Urinary bladder (tissue), 3 donors: ENCODE data around the gene SORL1-AS1.

Experiments used
- DNase-seq: peaks from one replicate; pipeline ENCODE4 v3.0.0-alpha.2; 2015; ENCODE audit errors: extremely low spot score
- H3K27ac ChIP-seq: one replicate; pipeline ENCODE4 v1.5.1; 2013; ENCODE audit warnings: low read depth, mild to moderate bottlenecking, moderate library complexity
- H3K36me3 ChIP-seq: one replicate; pipeline ENCODE4 v1.6.1; 2013; ENCODE audit warnings: mild to moderate bottlenecking, moderate library complexity; ENCODE audit not compliant: insufficient read depth
- H3K4me1 ChIP-seq: one replicate; pipeline ENCODE4 v1.6.1; 2013; ENCODE audit warnings: mild to moderate bottlenecking, moderate library complexity; ENCODE audit not compliant: insufficient read depth
- H3K4me3 ChIP-seq: one replicate; pipeline ENCODE4 v1.5.1; 2013; ENCODE audit warnings: low read depth, low read length
- WGBS: extraction: QIAGEN DNeasy Blood & Tissue Kit; methylation state at CpG from one replicate; pipeline ENCODE4 v1.1.7; 2013; 5-methylcytosine and 5-hydroxymethylcytosine counted together
- donor health status: healthy with polysubstance abuse.
- donor health status: healthy.

SORL1-AS1 gene

GRCh38 chr11:121452609-121453150 is at the start of gene SORL1-AS1:
SORL1-AS1 (minus strand) TSS chr11:121452967.
- whole genome bisulfite sequencing = 6% methylated on average over 21 of the region's 21 CpGs
- peak within 1 kb of the TSS; percentile 3 for H3K27ac ChIP-seq
- H3K4me3 ChIP-seq = peak within 1 kb of the TSS; percentile 65
- H3K4me1 ChIP-seq = no peaks in the 10 kb centered on the region
- no peaks in the 10 kb centered on the region for H3K36me3 ChIP-seq
- DNase-seq = no peak

DNA sequence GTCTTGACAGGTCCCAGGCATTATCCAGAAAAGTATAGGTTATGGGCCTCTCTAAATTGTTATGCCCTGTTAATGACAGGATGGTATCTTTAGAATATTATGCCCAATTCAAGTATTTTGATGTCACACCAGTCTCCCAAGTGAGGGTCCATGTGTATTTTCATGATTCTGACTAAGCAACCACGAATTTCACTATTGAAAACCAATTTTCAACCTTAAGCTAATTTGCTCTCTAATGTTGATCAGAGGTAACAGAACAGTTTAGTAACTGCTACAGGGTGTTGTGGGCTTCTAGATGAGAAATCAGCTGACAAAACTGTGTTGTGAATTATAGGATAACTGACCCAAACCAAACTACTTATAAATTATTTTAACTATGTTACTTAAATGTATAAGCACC is 48.0 kb upstream of the SORL1-AS1 start:
- DNase-seq = no peak
- 83% methylated on average over 1 of the region's 1 CpG for WGBS

GRCh38 chr11:121500275-121500674 is 47.5 kb upstream of the SORL1-AS1 start:
- no peak overlapping the region for H3K4me3 ChIP-seq
- DNase-seq = no peak
- 72% methylated on average over 2 of the region's 2 CpGs for WGBS
- H3K36me3 ChIP-seq = no peaks in the 10 kb centered on the region
- H3K27ac ChIP-seq = no peak overlapping the region
- H3K4me1 ChIP-seq = no peaks in the 10 kb centered on the region

More for the DNA sequence above, 48.0 kb upstream of the SORL1-AS1 start:
- Histone ChIP-seq H3K27ac (no peak overlapping the region), H3K36me3 (no peaks in the 10 kb centered on the region), H3K4me3 (no peak overlapping the region), H3K4me1 (no peaks in the 10 kb centered on the region)

DNA sequence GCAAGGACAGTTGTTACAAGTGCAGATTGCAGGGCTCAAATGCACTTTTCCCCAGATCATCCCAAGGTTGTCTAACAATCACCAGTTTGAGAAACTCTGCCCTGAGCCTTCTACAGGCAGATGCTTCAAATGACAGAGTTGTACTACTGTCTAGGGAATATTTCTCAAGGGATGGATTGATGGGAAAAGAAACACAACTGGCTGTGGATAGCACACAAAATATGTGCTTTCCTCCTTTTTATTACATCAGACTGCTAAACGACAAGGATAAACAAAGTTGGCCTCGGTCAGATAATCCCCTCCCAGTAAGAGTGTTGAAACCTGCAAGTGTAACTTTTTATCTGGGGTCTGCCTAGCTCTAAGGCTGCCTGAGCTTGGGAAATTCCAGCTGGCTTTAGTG is 46.6 kb upstream of the SORL1-AS1 start:
- DNase-seq = no peak
- H3K27ac ChIP-seq = no peak overlapping the region
- H3K4me1 ChIP-seq = peaks cover under 1% of the 10 kb centered on the region
- H3K36me3 ChIP-seq = no peaks in the 10 kb centered on the region
- no peak overlapping the region for H3K4me3 ChIP-seq
- 17% methylated on average over 2 of the region's 2 CpGs for WGBS

GRCh38 chr11:121497176-121497998 is 44.6 kb upstream of the SORL1-AS1 start:
- no peak for DNase-seq
- Histone ChIP-seq H3K27ac (no peak overlapping the region), H3K4me3 (no peak overlapping the region), H3K4me1 (peaks cover 2% of the 10 kb centered on the region), H3K36me3 (no peaks in the 10 kb centered on the region)
- WGBS = 79% methylated on average over 5 of the region's 5 CpGs

DNA sequence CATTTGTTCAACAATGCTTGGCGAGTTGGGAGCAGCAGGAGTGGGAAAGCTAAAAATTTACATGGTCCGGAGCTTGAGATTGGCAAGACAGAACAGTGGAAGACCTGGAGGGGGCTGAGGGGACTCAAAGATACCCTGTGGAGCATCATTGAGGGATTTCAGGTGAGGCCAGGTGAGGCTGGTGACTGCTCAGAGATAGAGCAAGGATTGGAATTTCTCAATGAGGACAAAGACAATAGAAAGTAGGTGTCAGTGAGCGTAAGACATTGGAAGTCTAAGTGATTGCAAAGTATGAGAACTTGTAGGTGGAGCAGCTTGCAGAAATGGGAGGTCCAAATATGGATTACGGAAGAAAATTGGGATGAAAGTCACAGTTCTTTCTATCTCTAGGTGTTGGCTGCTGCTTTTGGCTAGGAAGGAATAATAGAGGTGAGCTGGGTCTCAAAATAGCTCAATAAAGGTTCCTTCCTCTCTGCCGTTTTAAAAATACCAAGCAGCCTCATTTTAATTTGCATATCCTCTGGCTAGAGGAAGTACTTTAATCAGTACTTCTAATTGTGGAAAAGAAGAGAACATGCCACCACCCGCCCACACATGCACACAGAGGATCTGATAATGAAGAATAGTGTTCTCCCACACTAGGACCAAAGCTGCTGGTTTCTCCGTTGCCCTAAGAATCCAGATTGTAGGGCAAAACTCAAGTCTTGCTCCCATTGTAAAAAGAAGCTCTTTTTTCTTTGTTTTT is 41.8 kb upstream of the SORL1-AS1 start:
- H3K36me3 ChIP-seq = no peaks in the 10 kb centered on the region
- no peak for DNase-seq
- WGBS = 78% methylated on average over 7 of the region's 7 CpGs
- no peak overlapping the region for H3K4me3 ChIP-seq
- peaks cover 2% of the 10 kb centered on the region for H3K4me1 ChIP-seq
- no peak overlapping the region for H3K27ac ChIP-seq

DNA sequence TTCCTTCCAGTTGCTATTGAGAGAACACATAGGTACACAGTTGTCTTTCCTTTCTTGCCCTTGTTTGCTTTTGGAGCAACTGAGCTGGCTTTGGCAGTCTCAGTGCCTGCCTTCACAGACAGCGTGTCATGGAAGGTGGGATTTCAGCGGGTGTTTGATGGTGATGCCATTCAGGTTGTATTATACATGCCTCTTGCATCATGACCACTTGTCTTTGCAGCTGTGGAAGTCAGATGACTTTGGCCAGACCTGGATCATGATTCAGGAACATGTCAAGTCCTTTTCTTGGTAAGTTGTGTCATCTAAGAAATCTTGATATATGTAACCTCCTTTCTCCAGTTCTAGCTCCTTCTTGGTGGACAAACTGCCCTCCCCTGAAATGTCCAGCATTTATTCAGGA is 37.1 kb upstream of the SORL1-AS1 start:
- WGBS = 94% methylated on average over 2 of the region's 2 CpGs
- DNase-seq = no peak

GRCh38 chr11:121488641-121489040 is 35.9 kb upstream of the SORL1-AS1 start:
- H3K4me3 ChIP-seq = no peak overlapping the region
- no peak overlapping the region for H3K27ac ChIP-seq
- WGBS = 77% methylated on average over 6 of the region's 6 CpGs
- no peak for DNase-seq
- no peaks in the 10 kb centered on the region for H3K36me3 ChIP-seq
- no peaks in the 10 kb centered on the region for H3K4me1 ChIP-seq

More for the DNA sequence above, 37.1 kb upstream of the SORL1-AS1 start:
- peaks cover 2% of the 10 kb centered on the region for H3K4me1 ChIP-seq
- H3K4me3 ChIP-seq = no peak overlapping the region
- H3K27ac ChIP-seq = no peak overlapping the region
- H3K36me3 ChIP-seq = no peaks in the 10 kb centered on the region

DNA sequence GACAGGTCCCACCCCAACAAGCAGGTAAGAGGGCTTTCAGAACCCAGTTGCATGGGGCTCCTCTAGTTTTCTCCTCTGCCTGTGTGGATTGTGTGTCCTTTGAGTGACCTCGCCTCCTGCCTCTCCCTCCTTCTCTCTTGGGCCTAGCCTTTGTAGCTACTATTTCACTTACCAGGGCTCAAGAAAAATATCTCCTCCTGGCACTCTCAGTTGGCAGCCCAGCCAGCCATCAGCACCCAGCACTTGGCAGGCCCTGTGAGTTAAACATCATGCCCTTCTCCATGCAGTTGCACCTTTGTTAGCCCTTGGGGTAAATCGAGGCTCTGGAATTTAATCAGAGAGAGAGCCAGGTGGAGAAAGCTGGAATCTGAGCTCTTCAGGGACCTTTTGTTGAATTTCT is 35.4 kb upstream of the SORL1-AS1 start:
- no peaks in the 10 kb centered on the region for H3K36me3 ChIP-seq
- DNase-seq = no peak
- H3K27ac ChIP-seq = no peak overlapping the region
- no peaks in the 10 kb centered on the region for H3K4me1 ChIP-seq
- 85% methylated on average over 2 of the region's 2 CpGs for WGBS
- no peak overlapping the region for H3K4me3 ChIP-seq

DNA sequence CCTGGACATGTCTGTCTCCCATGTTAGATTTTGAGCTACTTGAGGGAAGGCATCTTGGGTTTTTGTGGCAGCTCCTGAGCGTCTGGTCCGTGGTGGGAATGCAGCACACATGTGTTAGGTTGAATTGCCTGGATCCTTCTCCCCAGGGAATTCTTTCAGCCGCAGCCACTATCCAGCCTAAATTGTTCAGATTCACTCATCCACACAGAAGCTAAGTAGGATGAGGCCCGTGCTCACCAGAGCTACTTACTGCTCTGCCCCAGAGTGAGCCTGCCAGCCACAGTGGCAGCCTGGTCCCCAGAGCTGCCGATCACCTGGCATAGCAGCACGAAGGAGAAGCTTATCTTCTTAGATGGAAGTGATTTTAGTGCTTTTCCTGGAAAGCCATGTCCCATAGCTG is 34.4 kb upstream of the SORL1-AS1 start:
- Histone ChIP-seq H3K4me3 (no peak overlapping the region), H3K4me1 (no peaks in the 10 kb centered on the region), H3K36me3 (no peaks in the 10 kb centered on the region), H3K27ac (no peak overlapping the region)
- DNase-seq = no peak
- 76% methylated on average over 6 of the region's 6 CpGs for WGBS

DNA sequence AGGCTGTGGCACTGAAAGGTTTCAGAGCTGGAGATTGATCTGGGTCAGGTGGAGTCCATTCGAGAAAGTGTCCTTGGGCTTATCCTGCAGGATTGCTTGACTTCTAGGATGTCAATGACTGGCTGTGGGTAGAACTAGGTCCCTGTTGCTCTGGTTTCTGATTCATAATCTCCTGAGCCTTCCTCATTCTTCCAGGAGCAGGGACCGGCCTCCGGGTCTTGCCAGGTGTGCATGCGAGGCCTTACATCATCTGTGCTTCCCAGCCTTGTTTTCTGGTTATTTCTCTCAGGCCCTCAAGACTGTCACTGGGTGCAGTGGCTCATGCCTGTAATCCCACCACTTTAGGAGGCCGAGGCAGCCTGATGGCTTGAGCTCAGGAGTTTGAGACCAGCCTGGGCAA is 33.3 kb upstream of the SORL1-AS1 start:
- Histone ChIP-seq H3K4me3 (no peak overlapping the region), H3K36me3 (no peaks in the 10 kb centered on the region), H3K4me1 (no peaks in the 10 kb centered on the region), H3K27ac (no peak overlapping the region)
- DNase-seq = no peak
- whole genome bisulfite sequencing = 82% methylated on average over 5 of the region's 5 CpGs

DNA sequence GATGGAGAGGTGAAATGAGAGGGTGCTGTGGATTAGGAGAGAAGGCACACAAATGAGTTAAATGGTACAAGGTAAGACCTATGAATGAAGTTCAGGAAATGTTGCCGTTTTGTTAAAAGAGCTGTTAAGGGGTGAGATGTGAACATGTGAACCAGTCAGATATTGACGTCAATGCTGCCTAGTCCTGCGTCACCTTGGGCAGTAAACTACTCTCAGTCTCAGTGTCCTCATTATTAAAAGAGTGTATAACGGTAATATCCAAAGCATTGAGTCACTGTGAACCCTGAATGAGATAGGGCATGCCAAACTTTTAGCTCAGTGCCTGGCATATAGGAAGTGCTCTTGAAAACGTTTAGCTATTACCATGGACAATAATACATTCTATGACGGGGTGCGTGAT is 32.4 kb upstream of the SORL1-AS1 start:
- no peak overlapping the region for H3K4me3 ChIP-seq
- DNase-seq = no peak
- no peak overlapping the region for H3K27ac ChIP-seq
- H3K36me3 ChIP-seq = no peaks in the 10 kb centered on the region
- H3K4me1 ChIP-seq = no peaks in the 10 kb centered on the region
- WGBS = 86% methylated on average over 7 of the region's 7 CpGs

GRCh38 chr11:121483805-121484480 is 31.2 kb upstream of the SORL1-AS1 start:
- WGBS = 85% methylated on average over 4 of the region's 4 CpGs
- H3K36me3 ChIP-seq = no peaks in the 10 kb centered on the region
- no peak for DNase-seq
- H3K4me1 ChIP-seq = no peaks in the 10 kb centered on the region
- no peak overlapping the region for H3K4me3 ChIP-seq
- no peak overlapping the region for H3K27ac ChIP-seq
